Endothelial cell of umbilical vein (primary cell): ENCODE measurements around the gene RGS17. TPM values are rescaled to one million over a fixed set of nuclear protein-coding genes. Genes with fewer than 3 reads are reported as not detected.

Experiments
- BruUV-seq: library from RNA; stranded (reverse); fragments of 400-500 nt; replicated peaks from 2 replicates; lab custom pipeline; 2021; lab: Mats Ljungman, UMichigan
- CTCF ChIA-PET: fragments of 300-600, 350-600 bp; sonication (Branson Sonifier 250); formaldehyde crosslinking; loops from one replicate; lab custom pipeline; 2021; ENCODE audit warnings: antibody characterized with exemption, inconsistent platforms; lab: Charles Lee
- POLR2A ChIA-PET: fragments of 300-600, 350-600 bp; sonication (Branson Sonifier 250); formaldehyde crosslinking; loops from one replicate; lab custom pipeline; 2021; ENCODE audit warnings: antibody characterized with exemption, inconsistent platforms; lab: Charles Lee
- DNase-seq: peaks from one replicate; pipeline ENCODE4 v3.0.0-alpha.2; 2011; ENCODE audit warnings: low read depth, low spot score
- FAIRE-seq: peaks from 2 replicates; lab custom pipeline; 2011; peaks lifted over from hg19 to GRCh38; lab: Jason Lieb, UNC
- H2AFZ ChIP-seq: 2 replicates; pipeline ENCODE4 v1.6.0; 2012; ENCODE audit warnings: low read depth, low read length, control low read depth, inconsistent platforms
- H3K27ac ChIP-seq: 2 replicates; pipeline ENCODE4 v1.5.1; 2011; ENCODE audit warnings: low read depth, mild to moderate bottlenecking, control low read depth, low read length, moderate library complexity; ENCODE audit not compliant: insufficient read depth
- H3K27me3 ChIP-seq, 2 experiments: 2 replicates each; pipeline versions ENCODE4 v1.6.0 to v1.6.1; 2011; ENCODE audit warnings: low read length in 2 of 2, mixed read lengths in 1 of 2; ENCODE audit not compliant: control insufficient read depth in 2 of 2, insufficient read depth in 2 of 2
- H3K36me3 ChIP-seq, 2 experiments: 2 replicates in 1 of 2; 3 replicates in 1 of 2; pipeline ENCODE4 v1.5.1; 2011; ENCODE audit warnings: low read length in 2 of 2, mild to moderate bottlenecking in 1 of 2, moderate library complexity in 1 of 2; ENCODE audit not compliant: control insufficient read depth in 2 of 2, insufficient read depth in 2 of 2; ENCODE audit errors: extremely low read depth in 1 of 2
- H3K4me1 ChIP-seq: 3 replicates; pipeline ENCODE4 v1.5.1; 2011; ENCODE audit warnings: mild to moderate bottlenecking, low read length; ENCODE audit not compliant: control insufficient read depth, insufficient read depth; ENCODE audit errors: extremely low read depth
- H3K4me2 ChIP-seq: 2 replicates; pipeline ENCODE4 v1.6.1; 2011; ENCODE audit warnings: low read length, control low read depth, mixed read lengths; ENCODE audit not compliant: insufficient read depth
- H3K4me3 ChIP-seq, 3 experiments: fragments of 200-600 bp in 1 of 3; sonication (generic), shearing (Covaris generic) in 1 of 3; replicated peaks in 1 of 3; 2 replicates each; pipeline ENCODE4 v1.5.1; 2011 to 2016; ENCODE audit warnings: control low read depth in 3 of 3, low read length in 3 of 3, mild to moderate bottlenecking in 2 of 3, inconsistent platforms in 1 of 3, low read depth in 1 of 3, moderate library complexity in 1 of 3; ENCODE audit not compliant: insufficient read depth in 1 of 3
- H3K79me2 ChIP-seq: 2 replicates; pipeline ENCODE4 v1.6.0; 2012; ENCODE audit warnings: low read length, inconsistent platforms; ENCODE audit not compliant: control insufficient read depth, insufficient read depth
- H3K9ac ChIP-seq: replicated peaks from 2 replicates; pipeline ENCODE3; 2011; ENCODE audit warnings: low read length, control low read depth; ENCODE audit not compliant: insufficient read depth; ENCODE audit errors: extremely low read depth
- H3K9me1 ChIP-seq: replicated peaks from 3 replicates; pipeline ENCODE4 v1.6.0; 2011; ENCODE audit warnings: mild to moderate bottlenecking, low read length; ENCODE audit not compliant: control insufficient read depth, insufficient read depth; ENCODE audit errors: extremely low read depth
- H3K9me3 ChIP-seq: replicated peaks from 2 replicates; pipeline ENCODE4 v1.5.1; 2012; ENCODE audit warnings: low read length, inconsistent platforms; ENCODE audit not compliant: control insufficient read depth, insufficient read depth
- H4K20me1 ChIP-seq: replicated peaks from 2 replicates; pipeline ENCODE3; 2011; ENCODE audit warnings: mild to moderate bottlenecking, low read length; ENCODE audit not compliant: control insufficient read depth, insufficient read depth; ENCODE audit errors: extremely low read depth
- CTCF ChIP-seq, 2 donors: IDR thresholded peaks; 1 replicate in 1 of 2; 2 replicates in 1 of 2; pipeline ENCODE4 v1.5.1; 2011; ENCODE audit warnings: low read length in 2 of 2, mild to moderate bottlenecking in 2 of 2, moderate library complexity in 2 of 2, control low read depth in 1 of 2, inconsistent platforms in 1 of 2, low read depth in 1 of 2; ENCODE audit not compliant: insufficient read depth in 1 of 2; ENCODE audit errors: extremely low read depth in 1 of 2
- EZH2 ChIP-seq: IDR thresholded peaks from 2 replicates; pipeline ENCODE4 v1.6.1; 2012; ENCODE audit warnings: borderline replicate concordance, low read depth, mild to moderate bottlenecking, moderate library complexity, low read length, inconsistent platforms; ENCODE audit not compliant: severe bottlenecking
- FOS ChIP-seq: IDR thresholded peaks from 2 replicates; pipeline ENCODE4 v1.6.1; 2011; ENCODE audit warnings: mild to moderate bottlenecking, low read length, moderate library complexity, borderline replicate concordance; ENCODE audit not compliant: insufficient read depth
- GATA2 ChIP-seq: IDR thresholded peaks from 2 replicates; pipeline ENCODE4 v1.7.0; 2011; ENCODE audit warnings: low read depth, mild to moderate bottlenecking, moderate library complexity, mixed read lengths, low read length; ENCODE audit not compliant: insufficient read length, insufficient read depth
- JUN ChIP-seq: IDR thresholded peaks from 2 replicates; pipeline ENCODE4 v1.6.1; 2011; ENCODE audit warnings: borderline replicate concordance, low read depth; ENCODE audit not compliant: insufficient read length, insufficient read depth
- MAX ChIP-seq: IDR thresholded peaks from 2 replicates; pipeline ENCODE4 v1.6.1; 2011; ENCODE audit not compliant: insufficient read depth, insufficient read length
- MYC ChIP-seq: IDR thresholded peaks from one replicate; pipeline ENCODE4 v1.6.1; 2011; ENCODE audit warnings: mild to moderate bottlenecking, low read depth, low read length
- POLR2A ChIP-seq: IDR thresholded peaks from 2 replicates; pipeline ENCODE4 v1.6.1; 2012; ENCODE audit warnings: low read depth, mild to moderate bottlenecking, control low read depth, low read length
- POLR2AphosphoS5 ChIP-seq: IDR thresholded peaks from 2 replicates; pipeline ENCODE4 v1.6.1; 2012; ENCODE audit warnings: low read depth, mild to moderate bottlenecking, control low read depth, low read length, moderate library complexity; ENCODE audit not compliant: insufficient read depth
- dilution Hi-C: fragments of 300-500 bp; cut with MboI; formaldehyde crosslinking; loops from one replicate; pipeline ENCODE4 v1.15.0; 2019; ENCODE audit warnings: low sequenced_read_pairs; ENCODE audit not compliant: extremely low pct_ligation_motif_present
- intact Hi-C: fragments of 100-400 bp; cut with micrococcal nuclease; formaldehyde crosslinking; loops from one replicate; pipeline ENCODE4 v1.10.0; 2022
- polyA plus RNA-seq, 4 experiments: library from polyadenylated mRNA; depleted of rRNA in 3 of 4; stranded (reverse) in 3 of 4; unstranded in 1 of 4; fragments of >200 nt; gene quantifications; 2 replicates each; pipeline versions ENCODE4 v1.2.1 to v1.2.3, GENCODE V29; 2011 to 2012; ENCODE audit warnings: missing spikeins in 1 of 4
- total RNA-seq: library from RNA; stranded (reverse); gene quantifications from 2 replicates; pipeline ENCODE4 v1.2.3, GENCODE V29; 2021

The RGS17 gene
- total and polyA plus RNA-seq, 2 donors (not counting 3 experiments of a cell fraction or from before 2014, with no cell fraction given) = 0.40 to 1.1 TPM

GRCh38 chr6:153074761-153075160 is 56.3 kb downstream of the RGS17 start:
- intact Hi-C loops (no loop called here), dilution Hi-C loops (no loop called here)
- ChIA-PET CTCF (interaction anchor here (0.9 kb wide), 1 partner anchor 34 kb away, joined by 4 read pairs; no protein-coding TSS in a partner anchor), POLR2A (no interaction called here)
- Histone ChIP-seq H3K79me2 (no peaks in the 10 kb centered on the region), H3K27me3 (no peaks in the 10 kb centered on the region), H3K4me2 (no peak overlapping the region), H3K9me1 (no peaks in the 10 kb centered on the region), H3K9me3 (no peaks in the 10 kb centered on the region), H2AFZ (no peak overlapping the region), H3K4me1 (no peaks in the 10 kb centered on the region), H3K9ac (no peak overlapping the region), H3K4me3 (no peak overlapping the region), H4K20me1 (no peaks in the 10 kb centered on the region), H3K36me3 (no peaks in the 10 kb centered on the region), H3K27ac (no peak overlapping the region)
- no peak for FAIRE-seq
- DNase-seq = no peak
- no TSS peak for BruUV-seq
- TF ChIP-seq JUN (no peak), EZH2 (no peak), CTCF (IDR thresholded peaks at IDR 0.05; ENCODE audit: extremely low read depth in 1 of 2, insufficient read depth in 1 of 2, low read depth in 1 of 2, low read length in 2 of 2) (no peak), GATA2 (no peak), MYC (no peak), FOS (no peak), POLR2AphosphoS5 (no peak), POLR2A (no peak), MAX (no peak)
